ENCODE data around the gene ITK.

Gene ITK

DNA sequence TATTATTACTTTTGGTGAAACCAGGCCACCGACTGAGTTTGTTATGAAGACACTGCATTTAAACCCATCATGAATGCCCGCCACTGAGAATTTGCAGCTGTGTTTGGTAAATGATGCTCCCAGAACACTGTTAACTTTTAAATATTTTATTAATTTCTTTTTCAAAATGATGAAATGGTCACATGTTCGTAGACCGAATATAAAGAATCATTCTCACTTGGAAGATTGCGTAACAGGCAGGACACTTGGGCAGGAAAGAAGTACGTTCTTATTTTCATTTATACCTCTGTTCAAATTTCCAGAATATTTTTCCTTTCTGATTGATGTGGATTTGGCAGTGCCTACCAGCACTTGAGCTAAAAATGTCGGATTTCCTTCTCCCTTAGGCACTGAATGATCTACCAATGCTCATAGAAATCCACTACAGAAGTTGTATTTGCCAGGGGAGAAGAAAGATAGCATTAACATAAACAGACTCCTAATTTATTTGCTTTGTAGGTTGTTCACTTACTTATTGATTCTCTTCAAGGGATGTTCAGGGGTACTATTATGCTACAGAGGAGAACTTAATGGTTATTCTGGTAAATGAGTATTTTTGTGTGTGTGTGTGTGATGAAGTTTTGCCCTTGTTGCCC lies 99.1 kb downstream of the ITK start:
- H3K4me1 ChIP-seq (ENCODE audit: control insufficient read depth, insufficient read depth, low read length): no peaks in the 10 kb centered on the region
- no peaks in the 10 kb centered on the region for H3K36me3 ChIP-seq (ENCODE audit: control insufficient read depth, insufficient read depth, low read length)

GRCh38 chr5:157280927-157281326 lies 100.3 kb downstream of the ITK start:
- H3K27me3 ChIP-seq (ENCODE audit: control insufficient read depth, insufficient read depth, low read length): no peaks in the 10 kb centered on the region
- H3K4me3 ChIP-seq (ENCODE audit: low read depth, low read length): no peak overlapping the region
- H3K36me3 ChIP-seq (ENCODE audit: control insufficient read depth, insufficient read depth, low read length): no peaks in the 10 kb centered on the region
- H3K9me3 ChIP-seq (ENCODE audit: control insufficient read depth, insufficient read depth, low read length): no peaks in the 10 kb centered on the region
- H3K9ac ChIP-seq (ENCODE audit: low read depth, low read length): no peak overlapping the region
- H3K4me1 ChIP-seq (ENCODE audit: control insufficient read depth, insufficient read depth, low read length): no peaks in the 10 kb centered on the region

More for the DNA sequence above, 99.1 kb downstream of the ITK start:
- Histone ChIP-seq H3K27me3 (ENCODE audit: control insufficient read depth, insufficient read depth, low read length) (no peaks in the 10 kb centered on the region), H3K9me3 (ENCODE audit: control insufficient read depth, insufficient read depth, low read length) (no peaks in the 10 kb centered on the region), H3K9ac (ENCODE audit: low read depth, low read length) (no peak overlapping the region), H3K4me3 (ENCODE audit: low read depth, low read length) (no peak overlapping the region)

- Histone ChIP-seq H3K9ac (ENCODE audit: low read depth, low read length) (no peak overlapping the region), H3K36me3 (ENCODE audit: control insufficient read depth, insufficient read depth, low read length) (no peaks in the 10 kb centered on the region), H3K4me1 (ENCODE audit: control insufficient read depth, insufficient read depth, low read length) (no peaks in the 10 kb centered on the region), H3K9me3 (ENCODE audit: control insufficient read depth, insufficient read depth, low read length) (no peaks in the 10 kb centered on the region), H3K27me3 (ENCODE audit: control insufficient read depth, insufficient read depth, low read length) (no peaks in the 10 kb centered on the region), H3K4me3 (ENCODE audit: low read depth, low read length) (no peak overlapping the region)
These were observed 101.5 kb downstream of the ITK start for GRCh38 chr5:157282150-157282549.

DNA sequence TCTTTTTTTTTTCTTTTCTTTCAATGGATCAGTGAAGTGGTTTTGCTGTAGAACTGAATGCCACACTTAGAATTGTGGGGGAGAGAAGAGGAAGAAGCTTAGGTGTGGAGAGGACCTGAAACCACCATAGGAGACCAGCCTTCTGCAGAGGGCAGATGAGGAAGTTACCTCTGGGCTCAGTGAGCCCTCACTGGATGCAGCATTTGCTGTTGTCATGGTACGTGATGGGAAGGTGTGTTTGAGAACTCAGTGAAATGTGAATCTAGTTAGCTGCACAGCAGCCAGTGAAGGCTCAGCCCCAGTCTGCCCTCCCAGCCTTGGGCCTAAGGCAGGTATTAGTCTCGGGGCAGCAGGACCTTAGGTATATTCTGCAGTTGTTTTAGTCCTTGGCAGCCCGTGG lies 102.8 kb downstream of the ITK start:
- Histone ChIP-seq H3K4me3 (ENCODE audit: low read depth, low read length) (no peak overlapping the region), H3K9ac (ENCODE audit: low read depth, low read length) (no peak overlapping the region), H3K27me3 (ENCODE audit: control insufficient read depth, insufficient read depth, low read length) (no peaks in the 10 kb centered on the region), H3K36me3 (ENCODE audit: control insufficient read depth, insufficient read depth, low read length) (peaks cover 2% of the 10 kb centered on the region), H3K9me3 (ENCODE audit: control insufficient read depth, insufficient read depth, low read length) (no peaks in the 10 kb centered on the region), H3K4me1 (ENCODE audit: control insufficient read depth, insufficient read depth, low read length) (no peaks in the 10 kb centered on the region)

DNA sequence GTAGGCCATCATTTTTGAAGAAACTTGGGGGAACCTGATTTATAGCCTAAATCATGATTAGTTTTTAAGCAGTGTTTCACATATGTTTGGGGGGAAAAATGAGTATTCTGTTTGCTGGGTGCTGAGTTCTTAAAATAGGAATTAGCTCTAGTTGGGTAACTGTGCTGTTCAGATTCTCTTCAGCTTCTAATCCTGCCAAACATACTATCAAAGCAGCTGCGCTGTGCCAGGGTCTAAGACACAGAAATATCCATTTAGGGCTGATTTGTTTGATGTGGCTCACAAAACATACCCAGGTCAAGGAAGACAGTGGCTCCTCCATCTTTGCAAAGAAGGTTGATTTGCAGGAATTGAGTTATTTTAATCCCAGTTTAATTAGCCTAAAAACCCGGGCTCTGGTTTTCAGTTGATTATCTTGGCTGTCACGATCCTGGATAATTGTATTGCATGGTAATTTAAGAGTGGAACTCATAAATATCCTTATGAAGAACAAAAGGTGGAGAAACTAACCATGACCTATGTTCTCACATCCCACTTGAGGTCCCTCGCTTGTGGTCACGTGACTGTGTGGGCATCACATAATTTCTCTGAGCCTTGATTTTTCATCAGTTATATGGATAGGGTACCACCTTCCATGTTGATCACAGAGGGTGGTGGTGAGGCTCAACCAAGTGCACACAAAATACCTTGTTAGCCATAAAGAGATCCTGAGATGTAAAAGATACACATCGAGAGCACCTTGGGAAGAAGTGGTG lies 104.0 kb downstream of the ITK start:
- H3K36me3 ChIP-seq (ENCODE audit: control insufficient read depth, insufficient read depth, low read length): peaks cover 2% of the 10 kb centered on the region
- H3K4me3 ChIP-seq (ENCODE audit: low read depth, low read length): no peak overlapping the region
- H3K9me3 ChIP-seq (ENCODE audit: control insufficient read depth, insufficient read depth, low read length): no peaks in the 10 kb centered on the region
- H3K4me1 ChIP-seq (ENCODE audit: control insufficient read depth, insufficient read depth, low read length): no peaks in the 10 kb centered on the region
- H3K27me3 ChIP-seq (ENCODE audit: control insufficient read depth, insufficient read depth, low read length): no peaks in the 10 kb centered on the region
- no peak overlapping the region for H3K9ac ChIP-seq (ENCODE audit: low read depth, low read length)

DNA sequence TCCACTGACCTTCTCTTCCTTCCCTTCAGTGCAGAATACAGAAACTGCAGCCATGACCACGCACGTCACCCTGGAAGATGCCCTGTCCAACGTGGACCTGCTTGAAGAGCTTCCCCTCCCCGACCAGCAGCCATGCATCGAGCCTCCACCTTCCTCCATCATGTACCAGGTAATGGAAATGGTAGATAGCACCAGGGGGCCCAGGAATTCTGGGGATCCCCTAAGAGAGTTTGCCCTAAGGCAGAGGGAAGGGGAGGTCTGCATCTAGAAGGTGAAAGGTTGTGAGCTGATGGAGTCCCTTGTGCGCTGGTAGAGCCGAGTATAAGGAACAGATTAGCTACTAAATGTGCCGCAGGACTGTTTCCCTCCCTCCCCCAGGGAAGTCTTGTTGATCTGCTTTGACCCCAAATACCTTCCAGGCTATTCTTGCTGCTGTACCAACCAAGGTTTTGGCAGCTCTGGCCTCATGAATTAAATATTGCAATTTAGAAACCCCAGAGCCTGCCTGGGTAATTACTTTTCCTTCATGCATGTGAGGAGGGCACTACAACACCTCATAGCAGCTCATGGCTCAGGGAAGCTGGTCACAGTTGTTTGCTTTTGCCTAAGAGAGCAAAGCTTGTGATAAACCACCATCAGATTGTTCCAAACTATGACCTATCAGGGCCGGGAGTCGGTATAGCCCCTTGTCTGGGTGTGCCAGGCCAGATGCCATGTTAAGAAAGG lies 104.8 kb downstream of the ITK start:
- H3K4me3 ChIP-seq (ENCODE audit: low read depth, low read length): no peak overlapping the region
- no peaks in the 10 kb centered on the region for H3K4me1 ChIP-seq (ENCODE audit: control insufficient read depth, insufficient read depth, low read length)
- H3K27me3 ChIP-seq (ENCODE audit: control insufficient read depth, insufficient read depth, low read length): no peaks in the 10 kb centered on the region
- no peak overlapping the region for H3K9ac ChIP-seq (ENCODE audit: low read depth, low read length)
- peaks cover 5% of the 10 kb centered on the region for H3K36me3 ChIP-seq (ENCODE audit: control insufficient read depth, insufficient read depth, low read length)
- no peaks in the 10 kb centered on the region for H3K9me3 ChIP-seq (ENCODE audit: control insufficient read depth, insufficient read depth, low read length)

- H3K9ac ChIP-seq (ENCODE audit: low read depth, low read length): no peak overlapping the region
These were observed 106.1 kb downstream of the ITK start for GRCh38 chr5:157286761-157287211.

DNA sequence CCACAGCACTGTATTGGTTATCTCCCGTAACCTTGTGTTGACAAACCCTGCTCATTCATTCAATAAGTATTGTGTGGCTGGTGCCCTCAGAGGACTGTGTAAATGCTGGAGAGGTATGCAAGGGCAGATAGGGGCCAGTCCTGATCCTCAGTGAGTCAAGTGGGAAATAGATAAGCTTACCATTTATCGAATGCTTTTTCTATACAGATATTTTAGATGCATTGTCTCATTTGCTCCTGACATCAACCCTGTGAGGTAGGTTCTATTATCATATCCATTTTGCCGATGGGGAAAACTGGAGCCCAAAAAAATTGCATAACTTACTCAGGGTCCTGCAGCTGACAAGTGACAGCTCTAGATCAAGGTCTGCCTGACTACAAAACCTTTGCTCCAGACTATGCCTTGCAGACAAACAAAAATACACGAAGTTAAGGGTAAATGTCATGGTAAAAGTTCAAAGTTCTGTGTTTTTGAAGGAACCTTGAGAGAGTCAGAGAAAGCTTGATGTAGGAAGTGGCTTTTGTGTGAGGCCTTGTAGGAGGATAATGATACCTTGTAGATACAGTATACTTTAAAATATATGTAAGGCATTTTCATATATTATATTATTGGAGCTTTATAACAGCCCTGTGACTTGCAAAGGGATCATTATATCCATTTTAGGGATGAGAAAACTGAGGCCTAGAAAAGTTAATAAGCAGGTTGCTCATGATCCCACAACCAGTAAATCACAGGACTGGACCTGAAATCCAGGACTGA lies 107.9 kb downstream of the ITK start:
- H3K27me3 ChIP-seq (ENCODE audit: control insufficient read depth, insufficient read depth, low read length): no peaks in the 10 kb centered on the region
- H3K4me3 ChIP-seq (ENCODE audit: low read depth, low read length): no peak overlapping the region
- H3K9me3 ChIP-seq (ENCODE audit: control insufficient read depth, insufficient read depth, low read length): no peaks in the 10 kb centered on the region
- no peak overlapping the region for H3K9ac ChIP-seq (ENCODE audit: low read depth, low read length)
- peaks cover 5% of the 10 kb centered on the region for H3K36me3 ChIP-seq (ENCODE audit: control insufficient read depth, insufficient read depth, low read length)
- no peaks in the 10 kb centered on the region for H3K4me1 ChIP-seq (ENCODE audit: control insufficient read depth, insufficient read depth, low read length)

More at GRCh38 chr5:157286761-157287211, 106.1 kb downstream of the ITK start:
- Histone ChIP-seq H3K27me3 (ENCODE audit: control insufficient read depth, insufficient read depth, low read length) (no peaks in the 10 kb centered on the region), H3K9me3 (ENCODE audit: control insufficient read depth, insufficient read depth, low read length) (no peaks in the 10 kb centered on the region), H3K36me3 (ENCODE audit: control insufficient read depth, insufficient read depth, low read length) (peaks cover 5% of the 10 kb centered on the region), H3K4me3 (ENCODE audit: low read depth, low read length) (no peak overlapping the region), H3K4me1 (ENCODE audit: control insufficient read depth, insufficient read depth, low read length) (no peaks in the 10 kb centered on the region)

GRCh38 chr5:157289164-157289819 lies 108.7 kb downstream of the ITK start:
- Histone ChIP-seq H3K4me3 (ENCODE audit: low read depth, low read length) (no peak overlapping the region), H3K27me3 (ENCODE audit: control insufficient read depth, insufficient read depth, low read length) (no peaks in the 10 kb centered on the region), H3K9ac (ENCODE audit: low read depth, low read length) (no peak overlapping the region), H3K4me1 (ENCODE audit: control insufficient read depth, insufficient read depth, low read length) (no peaks in the 10 kb centered on the region), H3K36me3 (ENCODE audit: control insufficient read depth, insufficient read depth, low read length) (peaks cover 5% of the 10 kb centered on the region), H3K9me3 (ENCODE audit: control insufficient read depth, insufficient read depth, low read length) (no peaks in the 10 kb centered on the region)

- peaks cover 5% of the 10 kb centered on the region for H3K36me3 ChIP-seq (ENCODE audit: control insufficient read depth, insufficient read depth, low read length)
- no peaks in the 10 kb centered on the region for H3K27me3 ChIP-seq (ENCODE audit: control insufficient read depth, insufficient read depth, low read length)
- H3K4me3 ChIP-seq (ENCODE audit: low read depth, low read length): no peak overlapping the region
- no peak overlapping the region for H3K9ac ChIP-seq (ENCODE audit: low read depth, low read length)
- H3K9me3 ChIP-seq (ENCODE audit: control insufficient read depth, insufficient read depth, low read length): no peaks in the 10 kb centered on the region
- H3K4me1 ChIP-seq (ENCODE audit: control insufficient read depth, insufficient read depth, low read length): no peaks in the 10 kb centered on the region
These were observed 109.7 kb downstream of the ITK start for GRCh38 chr5:157290156-157290980.
